Liver (tissue), 3 donors: Measurements from ENCODE around the gene FAAH.

Source experiments
- CTCF ChIP-seq: fragments of 150-350 bp; IDR thresholded peaks from 2 replicates; pipeline ENCODE4 v1.5.1; 2017; ENCODE audit warnings: improper control_type of control experiment, low read depth, low read length; ENCODE audit not compliant: missing input control
- GABPA ChIP-seq, 2 donors: IDR thresholded peaks in 1 of 2; conservative IDR thresholded peaks in 1 of 2; 2 replicates each; pipeline ENCODE4 v1.6.1; 2016; ENCODE audit warnings: antibody characterized with exemption in 2 of 2, mild to moderate bottlenecking in 1 of 2, moderate library complexity in 1 of 2
- MAX ChIP-seq: IDR thresholded peaks from 2 replicates; pipeline ENCODE4 v1.6.1; 2016; ENCODE audit warnings: antibody characterized with exemption
- RAD21 ChIP-seq, 2 donors: IDR thresholded peaks; 2 replicates each; pipeline ENCODE4 v1.6.1; 2016; ENCODE audit warnings: antibody characterized with exemption in 2 of 2, mild to moderate bottlenecking in 2 of 2
- TAF1 ChIP-seq: conservative IDR thresholded peaks from 2 replicates; pipeline ENCODE4 v1.6.1; 2016; ENCODE audit warnings: antibody characterized with exemption, mild to moderate bottlenecking
- YY1 ChIP-seq: IDR thresholded peaks from 2 replicates; pipeline ENCODE4 v1.6.1; 2016; ENCODE audit warnings: antibody characterized with exemption, mild to moderate bottlenecking
- donor health status: healthy.
- donor health status: healthy.

DNA sequence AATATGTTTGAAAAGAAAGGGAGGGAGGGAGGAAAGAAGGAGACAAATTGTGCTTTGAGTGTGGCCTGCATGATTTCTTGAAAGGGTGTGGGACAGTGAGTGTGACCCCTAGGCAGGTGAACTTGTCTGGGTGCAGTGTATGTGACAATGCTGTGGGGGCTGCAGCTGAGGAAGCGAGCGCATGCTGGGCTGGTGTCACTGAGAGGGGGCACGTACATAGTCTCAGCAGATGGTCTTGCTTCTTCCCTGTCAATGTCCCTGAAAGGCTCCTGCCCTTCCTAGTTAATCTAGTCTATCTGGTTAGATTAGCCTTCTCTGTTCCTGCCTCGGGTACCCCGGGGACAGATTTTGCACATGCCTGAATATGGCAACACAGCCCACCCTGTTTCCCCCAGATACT, 9.8 kb downstream of the FAAH start:
- no peak for TF ChIP-seq TAF1
- TF ChIP-seq CTCF = no peak
- TF ChIP-seq RAD21 (IDR thresholded peaks at IDR 0.05) = no peak
- TF ChIP-seq YY1 = no peak
- no peak for TF ChIP-seq GABPA (IDR thresholded peaks at IDR 0.05 in 1 of 2, conservative IDR thresholded peaks at IDR 0.05 in 1 of 2)
- TF ChIP-seq MAX = no peak
